EH (cell line): ENCODE results near the gene MYDGF.

ENCODE experiments used
- DNase-seq: peaks from one replicate; pipeline ENCODE4 v3.0.0-alpha.2; 2015; ENCODE audit warnings: low read depth

The MYDGF gene

GRCh38 chr19:4640247-4641000 lies 29.7 kb downstream of the MYDGF start:
- DNase-seq = no peak

GRCh38 chr19:4639531-4640246 lies 30.5 kb downstream of the MYDGF start:
- no peak for DNase-seq

DNA sequence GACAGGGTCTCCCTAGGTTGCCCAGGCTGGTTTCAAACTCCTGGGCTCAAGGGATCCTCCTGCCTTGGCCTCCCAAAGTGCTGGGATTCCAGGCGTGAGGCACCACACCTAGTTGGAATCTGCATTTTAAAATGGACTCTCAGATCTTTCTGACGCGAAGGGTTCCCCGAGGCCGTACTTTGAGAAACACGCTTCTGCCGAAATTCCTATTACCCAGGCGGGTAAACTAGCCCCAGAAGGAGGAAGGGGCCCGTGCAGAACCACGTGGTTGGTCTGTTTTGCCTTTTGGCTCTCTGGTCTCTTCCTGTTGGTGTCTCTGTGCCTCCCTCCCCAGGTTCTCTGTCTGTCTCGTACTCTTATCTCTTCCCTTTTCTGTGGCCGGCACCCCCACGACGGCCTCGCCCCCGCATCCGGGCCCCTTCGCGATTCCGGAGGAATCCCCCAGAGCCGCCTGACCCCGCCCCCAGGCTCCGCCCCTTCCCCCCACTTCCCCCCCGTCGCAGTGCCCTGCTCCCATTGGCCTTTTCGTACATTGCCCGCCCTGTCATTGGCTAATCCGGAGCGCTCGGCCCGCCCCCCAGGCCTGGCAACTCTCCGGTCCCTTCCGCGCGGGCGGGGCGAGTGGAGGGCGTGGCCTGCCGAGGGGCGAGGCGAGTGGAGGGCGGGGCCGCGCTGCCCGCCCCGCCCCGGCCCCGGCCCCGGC lies 31.2 kb downstream of the MYDGF start, which contains the start of gene TNFAIP8L1:
Gene TNFAIP8L1, plus strand, starts transcription at position 689 of the 703 bp plus-strand sequence. CDS start 12,354 bp downstream, outside the sequence.
- DNase-seq = peak; percentile 93

DNA sequence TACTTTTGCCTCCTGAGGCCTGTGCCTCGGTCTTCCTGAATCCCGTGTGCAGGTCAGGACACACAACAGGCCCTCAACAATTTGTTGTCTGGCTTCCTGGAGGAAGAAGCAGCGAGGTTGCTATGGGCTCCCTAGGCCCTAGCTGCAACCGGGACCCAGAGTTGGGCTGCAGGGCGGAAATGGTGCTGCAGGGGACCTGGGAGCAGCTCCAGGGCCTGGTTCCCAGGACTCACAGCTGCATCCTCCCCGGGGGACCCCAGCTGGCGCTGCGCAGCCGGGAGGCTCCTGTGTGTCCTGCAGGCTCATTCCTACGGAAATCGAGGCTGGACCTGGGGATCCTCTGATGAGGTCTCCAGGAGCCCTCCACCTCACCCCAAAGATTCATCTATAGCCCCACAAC lies 31.8 kb downstream of the MYDGF start:
- DNase-seq = no peak

DNA sequence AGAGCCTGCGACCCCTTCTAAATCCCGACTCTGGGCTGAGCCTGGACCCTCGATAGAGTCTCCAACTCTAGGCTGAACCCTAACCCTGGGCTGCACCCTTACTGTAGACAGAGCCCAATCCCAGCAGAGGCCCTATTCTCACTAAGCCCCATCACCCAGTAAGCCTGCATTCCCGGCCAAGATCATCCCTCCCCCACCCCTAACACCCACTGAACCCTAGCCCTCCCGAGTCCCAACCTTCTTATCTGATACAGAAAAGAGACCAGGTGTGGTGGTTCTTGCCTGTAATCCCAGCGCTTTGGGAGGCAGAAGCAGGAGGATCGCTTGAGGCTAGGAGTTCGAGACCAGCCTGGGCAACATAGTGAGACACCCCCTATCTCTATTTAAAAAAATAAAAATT lies 33.4 kb downstream of the MYDGF start:
- no peak for DNase-seq

- DNase-seq = peak; percentile 59
Observed at GRCh38 chr19:4636151-4636717, 33.9 kb downstream of the MYDGF start.

GRCh38 chr19:4635754-4636116 lies 34.4 kb downstream of the MYDGF start:
- DNase-seq = no peak

DNA sequence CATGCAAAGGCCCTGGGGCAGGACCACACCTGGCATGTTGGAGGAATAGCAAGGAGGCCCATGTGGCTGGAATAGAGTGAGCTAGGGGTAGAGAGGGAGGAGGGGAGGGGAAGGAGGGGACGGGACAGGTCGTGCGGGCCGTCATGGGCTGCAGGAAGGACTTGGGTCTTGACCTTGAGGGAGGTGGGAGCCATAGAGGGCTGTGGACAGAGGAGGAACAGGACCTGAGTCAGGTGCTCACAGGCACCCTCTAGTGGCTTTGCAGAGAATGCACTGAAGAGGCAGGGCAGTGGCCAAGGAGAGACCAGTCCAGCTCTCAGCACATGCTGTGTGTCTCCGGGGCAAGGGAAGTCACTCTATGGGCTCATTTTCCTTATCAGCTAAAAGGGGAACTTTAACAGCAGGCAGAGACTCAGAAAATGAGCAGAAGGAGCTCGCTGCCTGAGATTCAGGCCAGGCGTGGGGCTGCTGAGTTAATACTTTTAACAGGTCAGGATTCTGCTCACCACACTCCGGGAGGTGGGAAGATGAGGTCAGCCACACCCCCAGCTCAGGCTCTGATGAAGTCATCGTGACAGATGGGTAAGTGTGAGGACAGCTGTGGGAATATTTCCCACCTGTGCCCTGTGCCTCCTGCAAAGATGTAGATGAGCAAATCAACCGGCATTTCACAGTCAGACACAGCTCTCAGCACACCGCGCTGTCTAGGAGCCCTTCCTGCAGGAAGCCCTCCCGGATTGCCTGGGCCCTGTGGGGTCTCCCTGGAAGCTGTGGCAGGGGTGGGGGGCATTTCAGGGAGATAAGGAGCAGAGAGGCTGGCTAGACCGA lies 36.8 kb downstream of the MYDGF start:
- DNase-seq = peak; percentile 71

DNA sequence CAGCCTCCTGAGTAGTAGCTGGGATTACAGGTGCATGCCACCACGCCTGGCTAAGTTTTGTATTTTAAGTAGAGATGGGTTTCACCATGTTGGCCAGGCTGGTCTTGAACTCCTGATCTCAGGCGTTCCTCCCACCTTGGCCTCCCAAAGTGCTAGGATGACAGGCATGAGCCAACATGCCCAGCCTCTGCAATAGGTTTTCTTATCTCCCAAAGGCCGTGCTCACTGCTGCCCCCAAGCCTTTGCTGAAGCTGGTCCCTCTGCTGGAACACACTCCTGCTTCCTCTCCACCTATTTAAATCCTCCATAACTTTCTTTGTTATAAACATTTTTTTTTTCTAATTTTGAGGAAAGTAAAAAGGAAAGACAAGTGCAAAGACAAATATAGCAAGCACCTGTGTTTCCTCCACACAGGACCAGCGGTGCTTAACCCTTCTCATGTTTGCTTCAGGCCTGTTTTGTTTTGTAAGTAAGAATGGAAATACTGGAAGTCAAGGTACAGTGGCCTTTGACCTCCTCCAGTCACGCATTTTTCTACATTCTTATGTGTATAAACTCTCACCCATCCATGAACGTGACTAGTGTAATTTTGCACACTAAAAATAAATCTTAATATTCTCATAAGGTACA lies 45.3 kb downstream of the MYDGF start:
- DNase-seq = peak; percentile 28

DNA sequence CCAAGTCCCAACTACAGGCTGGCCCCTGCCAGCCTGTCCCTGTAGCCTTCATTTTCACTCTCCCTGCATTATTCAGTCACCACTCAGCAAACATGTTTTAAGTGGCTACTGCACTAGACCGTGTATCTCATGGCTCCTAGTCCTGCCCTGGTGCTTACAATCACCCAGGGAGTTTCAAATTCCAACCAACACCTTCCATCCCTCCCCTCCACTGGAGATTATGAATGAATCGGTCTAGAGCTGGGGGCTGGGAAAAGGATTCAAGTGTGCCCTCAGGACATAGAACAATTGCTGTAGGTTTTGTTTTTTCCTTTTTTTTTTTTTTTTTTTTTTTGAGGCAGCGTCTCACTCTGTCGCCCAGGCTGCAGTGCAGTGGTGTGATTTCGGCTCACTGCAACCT lies 45.8 kb downstream of the MYDGF start:
- DNase-seq = no peak

DNA sequence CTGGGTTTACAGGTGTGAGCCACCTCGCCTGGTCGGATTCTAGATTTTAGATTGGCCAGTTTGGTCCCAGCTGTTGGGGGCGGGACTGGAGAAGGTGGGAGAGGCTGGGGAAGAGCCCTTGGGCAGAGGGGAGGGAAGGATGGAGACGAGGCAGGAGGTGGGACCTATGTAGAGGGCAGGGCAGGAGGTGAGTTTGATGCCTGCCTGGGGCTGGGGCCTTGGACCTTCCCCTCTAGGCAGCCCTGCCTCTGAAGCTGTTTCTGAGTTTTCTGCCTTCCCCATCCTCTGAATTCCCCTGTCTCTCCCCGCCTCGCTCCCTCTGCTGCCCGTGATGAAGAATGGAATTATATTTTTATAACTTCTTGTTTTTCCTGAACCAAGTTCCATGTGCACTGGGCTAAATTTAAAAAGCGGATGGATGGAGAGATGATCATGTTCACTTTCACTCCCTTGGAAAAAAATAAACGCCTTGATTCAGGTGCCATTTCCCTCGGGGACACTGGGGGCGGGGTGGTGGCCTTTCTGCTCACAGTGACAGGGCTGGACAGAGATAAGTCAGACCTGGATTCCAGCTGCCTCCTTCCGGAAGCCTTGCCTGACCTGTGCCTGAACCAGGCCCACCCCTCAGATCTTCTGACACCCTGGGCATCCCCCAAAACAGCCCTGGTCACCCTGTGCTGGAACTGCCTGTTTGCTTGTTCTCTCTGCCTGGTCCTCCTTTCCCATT lies 47.3 kb downstream of the MYDGF start:
- DNase-seq = no peak

- DNase-seq = no peak
Observed at GRCh38 chr19:4620675-4621074, 49.5 kb downstream of the MYDGF start.

GRCh38 chr19:4619668-4620294 lies 50.4 kb downstream of the MYDGF start:
- no peak for DNase-seq

DNA sequence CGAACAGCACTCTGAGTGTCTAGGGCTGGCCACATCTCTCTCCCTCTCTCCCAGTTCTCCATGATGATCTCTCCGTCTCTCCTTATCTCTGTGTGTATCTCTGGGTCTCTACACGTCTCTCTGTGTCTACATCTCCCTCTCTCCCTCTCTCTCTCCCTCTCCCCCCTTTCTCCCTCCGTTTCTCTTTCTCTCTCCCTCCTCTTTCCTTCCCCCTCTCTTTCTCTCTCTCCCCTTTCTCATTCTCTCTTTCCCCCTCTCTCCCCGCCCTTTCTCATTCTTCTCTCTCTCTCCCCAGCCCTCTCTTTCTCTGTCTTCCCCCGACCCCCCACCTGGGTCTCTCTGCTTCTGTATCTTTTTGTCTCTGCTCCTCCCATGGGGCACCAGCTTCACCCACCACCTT lies 52.1 kb downstream of the MYDGF start:
- no peak for DNase-seq

GRCh38 chr19:4613254-4613751 lies 56.8 kb downstream of the MYDGF start:
- DNase-seq = no peak

DNA sequence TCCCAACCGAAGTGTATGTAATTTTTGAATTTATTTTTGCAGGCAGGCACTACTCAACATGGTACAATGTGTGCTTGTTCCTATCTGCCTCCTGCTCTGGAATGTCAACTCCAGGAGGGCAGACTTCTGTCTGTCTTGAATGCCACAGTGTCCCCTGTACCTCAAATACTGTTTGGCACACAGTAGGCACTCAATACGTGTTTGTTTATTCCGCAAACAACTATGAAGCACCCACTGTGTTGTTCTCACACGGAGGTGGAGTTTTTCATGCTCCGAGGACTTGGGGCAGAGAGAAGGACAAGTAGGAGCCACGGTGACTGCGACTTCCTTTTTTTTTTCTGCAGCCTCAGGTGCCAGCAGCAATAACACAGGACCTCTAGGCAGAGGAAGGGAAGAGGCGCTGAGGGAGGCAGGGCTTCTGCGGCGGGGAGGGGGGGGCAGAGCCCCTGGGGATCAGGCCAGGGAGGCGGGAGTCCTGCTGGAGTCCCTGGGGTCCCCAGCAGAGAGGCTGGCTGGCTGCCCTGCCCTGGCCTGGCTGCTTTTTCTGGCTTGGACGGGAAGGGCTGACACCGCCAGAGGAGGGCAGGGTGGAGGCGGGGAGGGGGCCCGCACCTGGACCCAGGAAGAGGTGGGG lies 60.1 kb downstream of the MYDGF start:
- DNase-seq = no peak
